HepG2 (cell line): Measurements from ENCODE around the gene MAP3K8. TPM values are rescaled to one million over a fixed set of nuclear protein-coding genes. Genes with fewer than 3 reads are reported as not detected.

Experiments used
- HNF1B ChIP-seq: sonication (generic); formaldehyde crosslinking; IDR thresholded peaks from 2 replicates; pipeline ENCODE4 v1.5.1; 2020; ENCODE audit warnings: mild to moderate bottlenecking, moderate library complexity, missing genetic modification reagents
- IRF9 ChIP-seq: sonication (generic); formaldehyde crosslinking; IDR thresholded peaks from 2 replicates; pipeline ENCODE4 v1.8.0; 2022; ENCODE audit warnings: missing genetic modification reagents, mild to moderate bottlenecking, borderline replicate concordance
- KAT8 ChIP-seq: IDR thresholded peaks from 2 replicates; pipeline ENCODE4 v1.6.1; 2016; ENCODE audit warnings: missing genetic modification reagents, missing compliant biosample characterization
- MIER3 ChIP-seq: IDR thresholded peaks from 2 replicates; pipeline ENCODE4 v1.6.1; 2016; ENCODE audit warnings: missing compliant biosample characterization, borderline replicate concordance
- NFAT5 ChIP-seq: sonication (generic); formaldehyde crosslinking; IDR thresholded peaks from 2 replicates; pipeline ENCODE4 v1.4.0; 2020; ENCODE audit warnings: missing genetic modification reagents
- NR0B2 ChIP-seq: sonication (generic); formaldehyde crosslinking; IDR thresholded peaks from 2 replicates; pipeline ENCODE4 v1.4.0; 2020; ENCODE audit warnings: mild to moderate bottlenecking, missing genetic modification reagents
- NR2F1 ChIP-seq, 2 experiments: fragments of 450-650 bp in 1 of 2; formaldehyde crosslinking in 1 of 2; IDR thresholded peaks; 2 replicates each; pipeline versions ENCODE4 v1.5.0 to v1.6.1; 2016 to 2020; ENCODE audit warnings: mild to moderate bottlenecking in 1 of 2, missing compliant biosample characterization in 1 of 2, missing genetic modification reagents in 1 of 2, moderate library complexity in 1 of 2
- PITX1 ChIP-seq: sonication (generic); formaldehyde crosslinking; IDR thresholded peaks from 2 replicates; pipeline ENCODE4 v1.5.1; 2020; ENCODE audit warnings: mild to moderate bottlenecking, missing genetic modification reagents
- TBL1XR1 ChIP-seq: fragments of 150-350 bp; IDR thresholded peaks from 2 replicates; pipeline ENCODE4 v1.6.1; 2014; ENCODE audit warnings: borderline replicate concordance, low read length; ENCODE audit not compliant: partially characterized antibody
- TSC22D2 ChIP-seq: sonication (generic); formaldehyde crosslinking; IDR thresholded peaks from 2 replicates; pipeline ENCODE4 v1.5.1; 2020; ENCODE audit warnings: missing genetic modification reagents, mild to moderate bottlenecking, borderline replicate concordance
- ZFP36 ChIP-seq: fragments of 150-350 bp; IDR thresholded peaks from 2 replicates; pipeline ENCODE4 v1.6.1; 2018; ENCODE audit warnings: borderline replicate concordance, low read length, low read depth; ENCODE audit not compliant: partially characterized antibody
- ZNF431 ChIP-seq: sonication (generic); formaldehyde crosslinking; IDR thresholded peaks from 2 replicates; pipeline ENCODE4 v1.9.0; 2022; ENCODE audit warnings: missing genetic modification reagents, low read depth, mild to moderate bottlenecking, borderline replicate concordance
- ZNF496 ChIP-seq: sonication (generic); formaldehyde crosslinking; IDR thresholded peaks from 2 replicates; pipeline ENCODE4 v1.8.1; 2023; ENCODE audit warnings: mild to moderate bottlenecking, moderate library complexity, missing genetic modification reagents; ENCODE audit not compliant: insufficient replicate concordance
- ZNF572 ChIP-seq: sonication (generic); formaldehyde crosslinking; IDR thresholded peaks from 2 replicates; pipeline ENCODE4 v1.5.1; 2020; ENCODE audit warnings: mild to moderate bottlenecking, missing genetic modification reagents
- ZNF691 ChIP-seq: sonication (generic); formaldehyde crosslinking; IDR thresholded peaks from 2 replicates; pipeline ENCODE4 v1.4.0; 2020; ENCODE audit warnings: missing genetic modification reagents, low read depth, mild to moderate bottlenecking, borderline replicate concordance
- polyA plus RNA-seq, 8 experiments: library from polyadenylated mRNA; depleted of rRNA in 3 of 8; stranded (reverse) in 7 of 8; unstranded in 1 of 8; fragments of >200 nt; fragmentation: Illumina TruSeq in 4 of 8; extraction: Trizol in 4 of 8; gene quantifications; 2 replicates each; pipeline versions ENCODE4 v1.2.1 to v1.2.3, GENCODE V29; 2011 to 2016; ENCODE audit warnings: low read depth in 4 of 8, missing spikeins in 1 of 8, mixed read lengths in 1 of 8; ENCODE audit not compliant: insufficient read depth in 1 of 8
- total RNA-seq, 5 experiments: library from RNA; depleted of rRNA; stranded (reverse); fragments of >200 nt; fragmentation: Illumina TruSeq; extraction: Trizol; gene quantifications; 2 replicates each; pipeline ENCODE4 v1.2.3, GENCODE V29; 2016; ENCODE audit warnings: low read depth in 1 of 5

MAP3K8 gene
- total and polyA plus RNA-seq, 2 of the 13 experiments (the other 11 are each of a cell fraction or from before 2014, with no cell fraction given), result 19.3 to 37.9 TPM

- TF ChIP-seq NR2F1 (CRISPR knock-in tag; IDR thresholded peaks at IDR 0.05), result peak in 1 of 2 experiments; percentile 57; a peak in 1 of 4 replicates
- TF ChIP-seq ZFP36, result no peak
- no peak for TF ChIP-seq ZNF496 (CRISPR knock-in tag)
- peak; percentile 40; the same call in 1 of the 2 replicates for TF ChIP-seq ZNF431 (CRISPR knock-in tag)
- TF ChIP-seq NR0B2, result no peak
- 0 out of 2 replicates have a peak, but pooled peaks have one; percentile 10 for TF ChIP-seq KAT8 (CRISPR knock-in tag)
- no peak for TF ChIP-seq MIER3
- TF ChIP-seq ZNF572 (CRISPR knock-in tag), result no peak
- no peak for TF ChIP-seq IRF9 (CRISPR knock-in tag)
- TF ChIP-seq ZNF691, result 0 out of 2 replicates have a peak, but pooled peaks have one; percentile 62
- peak; percentile 74; the same call in 1 of the 2 replicates for TF ChIP-seq PITX1 (CRISPR knock-in tag)
- no peak for TF ChIP-seq TSC22D2 (CRISPR knock-in tag)
- no peak for TF ChIP-seq NFAT5
- no peak for TF ChIP-seq TBL1XR1
- no peak for TF ChIP-seq HNF1B (CRISPR knock-in tag)
These were observed 4.3 kb downstream of the MAP3K8 start (continued) for GRCh38 chr10:30438021-30438850.
